Vagina (tissue), 2 donors: Measurements from ENCODE around the gene SYNE1. TPM values are rescaled to one million over a fixed set of nuclear protein-coding genes. Genes with fewer than 3 reads are reported as not detected.
"Not testable (repeated sequence)": the region's sequence is repeated elsewhere in the genome, so short reads cannot be mapped to it uniquely, and the experiment has no call there.

Source experiments
- DNase-seq, 2 donors: peaks; one replicate each; pipeline ENCODE4 v3.0.0-alpha.2; 2017; ENCODE audit errors: extremely low spot score in 2 of 2
- H3K27ac ChIP-seq: fragments of 200-600 bp; sonication (generic); one replicate; pipeline ENCODE4 v1.5.1; 2019
- H3K27me3 ChIP-seq: fragments of 200-600 bp; sonication (generic); one replicate; pipeline ENCODE4 v1.5.1; 2019
- H3K36me3 ChIP-seq, 2 donors: fragments of 200-600 bp; sonication (generic); one replicate each; pipeline ENCODE4 v1.5.1; 2017 to 2019
- H3K4me1 ChIP-seq: fragments of 200-600 bp; sonication (generic); one replicate; pipeline ENCODE4 v1.5.1; 2019
- H3K4me3 ChIP-seq, 2 donors: fragments of 200-600 bp; sonication (generic); 1 replicate in 1 of 2; 2 replicates in 1 of 2; pipeline ENCODE4 v1.5.1; 2016 to 2019
- H3K9me3 ChIP-seq: fragments of 200-600 bp; sonication (generic); one replicate; pipeline ENCODE4 v1.5.1; 2019
- CTCF ChIP-seq, 3 experiments: fragments of 450-650 bp in 2 of 3; fragments of 200-600 bp in 1 of 3; sonication (generic) in 1 of 3; IDR thresholded peaks; one replicate each; pipeline ENCODE4 v1.5.1; 2017 to 2019; ENCODE audit warnings: antibody characterized with exemption in 3 of 3, mild to moderate bottlenecking in 2 of 3, moderate library complexity in 2 of 3
- POLR2A ChIP-seq, 2 donors: fragments of 450-650 bp; IDR thresholded peaks; one replicate each; pipeline ENCODE4 v1.6.1; 2017; ENCODE audit warnings: antibody characterized with exemption in 2 of 2, mild to moderate bottlenecking in 2 of 2, moderate library complexity in 2 of 2
- POLR2AphosphoS5 ChIP-seq, 2 donors: sonication (generic); formaldehyde crosslinking; IDR thresholded peaks; one replicate each; pipeline ENCODE4 v1.9.0; 2017; ENCODE audit warnings: antibody characterized with exemption in 2 of 2, mild to moderate bottlenecking in 2 of 2, low read depth in 1 of 2; ENCODE audit not compliant: insufficient read depth in 1 of 2
- intact Hi-C: fragments of 100-400 bp; cut with DNase I; formaldehyde crosslinking; loops from one replicate; pipeline ENCODE4 v1.15.1; 2023
- total RNA-seq: library from RNA; depleted of rRNA; stranded (reverse); fragments of >200 nt; gene quantifications from one replicate; pipeline ENCODE4 v1.2.3, GENCODE V29; 2016

The SYNE1 gene
- total RNA-seq, 1 donor from 2014 or later: 81.5 TPM

GRCh38 chr6:152572338-152573088 lies 64.6 kb downstream of the SYNE1 start:
- H3K36me3 ChIP-seq: no peaks in the 10 kb centered on the region
- H3K27ac ChIP-seq: peak overlapping the region; percentile 31
- DNase-seq: no peak
- H3K4me1 ChIP-seq: peaks cover 48% of the 10 kb centered on the region
- intact Hi-C loops: no loop called here
- H3K4me3 ChIP-seq: no peak overlapping the region
- no peaks in the 10 kb centered on the region for H3K9me3 ChIP-seq
- TF ChIP-seq POLR2AphosphoS5 (IDR thresholded peaks at IDR 0.05; ENCODE audit: insufficient read depth in 1 of 2, low read depth in 1 of 2): peak in 1 of 2 donors; percentile 56
- no peak for TF ChIP-seq POLR2A (IDR thresholded peaks at IDR 0.05)
- no peak for TF ChIP-seq CTCF (IDR thresholded peaks at IDR 0.05)
- H3K27me3 ChIP-seq: no peaks in the 10 kb centered on the region

- no peak for TF ChIP-seq POLR2AphosphoS5 (IDR thresholded peaks at IDR 0.05; ENCODE audit: insufficient read depth in 1 of 2, low read depth in 1 of 2)
- TF ChIP-seq POLR2A (IDR thresholded peaks at IDR 0.05): no peak
- no peak for TF ChIP-seq CTCF (IDR thresholded peaks at IDR 0.05)
- intact Hi-C loops: no loop called here
- Histone ChIP-seq H3K36me3 (no peaks in the 10 kb centered on the region), H3K4me3 (no peak overlapping the region), H3K4me1 (peaks cover 48% of the 10 kb centered on the region), H3K27ac (peak overlapping the region; percentile 31), H3K27me3 (no peaks in the 10 kb centered on the region), H3K9me3 (no peaks in the 10 kb centered on the region)
- no peak for DNase-seq
Measured at GRCh38 chr6:152571943-152572337, 65.2 kb downstream of the SYNE1 start.

- TF ChIP-seq POLR2AphosphoS5 (IDR thresholded peaks at IDR 0.05; ENCODE audit: insufficient read depth in 1 of 2, low read depth in 1 of 2) (no peak), POLR2A (IDR thresholded peaks at IDR 0.05) (no peak), CTCF (IDR thresholded peaks at IDR 0.05) (no peak)
- intact Hi-C loops: no loop called here
- no peaks in the 10 kb centered on the region for H3K9me3 ChIP-seq
- H3K4me3 ChIP-seq: no peak overlapping the region
- no peaks in the 10 kb centered on the region for H3K36me3 ChIP-seq
- DNase-seq: no peak
- H3K4me1 ChIP-seq: peaks cover 47% of the 10 kb centered on the region
- peak overlapping the region; percentile 43 for H3K27ac ChIP-seq
- H3K27me3 ChIP-seq: no peaks in the 10 kb centered on the region
Measured at GRCh38 chr6:152571089-152571488, 66.1 kb downstream of the SYNE1 start.

GRCh38 chr6:152566103-152566875 lies 70.9 kb downstream of the SYNE1 start:
- H3K9me3 ChIP-seq: no peaks in the 10 kb centered on the region
- intact Hi-C loops: no loop called here
- H3K27me3 ChIP-seq: no peaks in the 10 kb centered on the region
- H3K4me3 ChIP-seq: no peak overlapping the region
- TF ChIP-seq CTCF (IDR thresholded peaks at IDR 0.05) (no peak), POLR2AphosphoS5 (IDR thresholded peaks at IDR 0.05; ENCODE audit: insufficient read depth in 1 of 2, low read depth in 1 of 2) (peak in 1 of 2 donors; percentile 31)
- no peaks in the 10 kb centered on the region for H3K36me3 ChIP-seq
- H3K4me1 ChIP-seq: peaks cover 18% of the 10 kb centered on the region
- no peak for DNase-seq
- no peak overlapping the region for H3K27ac ChIP-seq

GRCh38 chr6:152563177-152563576 lies 74.0 kb downstream of the SYNE1 start:
- Histone ChIP-seq H3K27ac (no peak overlapping the region), H3K4me3 (no peak overlapping the region), H3K9me3 (no peaks in the 10 kb centered on the region), H3K27me3 (no peaks in the 10 kb centered on the region), H3K36me3 (no peaks in the 10 kb centered on the region), H3K4me1 (peaks cover 10% of the 10 kb centered on the region)
- intact Hi-C loops: no loop called here
- DNase-seq: no peak
- no peak for TF ChIP-seq POLR2AphosphoS5 (IDR thresholded peaks at IDR 0.05; ENCODE audit: insufficient read depth in 1 of 2, low read depth in 1 of 2)
- TF ChIP-seq POLR2A (IDR thresholded peaks at IDR 0.05): no peak
- no peak for TF ChIP-seq CTCF (IDR thresholded peaks at IDR 0.05)

- H3K4me3 ChIP-seq, H3K27ac ChIP-seq, H3K27me3 ChIP-seq, DNase-seq, H3K9me3 ChIP-seq, H3K36me3 ChIP-seq, intact Hi-C loops, H3K4me1 ChIP-seq: not testable (repeated sequence)
Measured at GRCh38 chr6:152558798-152559197, 78.4 kb downstream of the SYNE1 start.
